Panc1 (cell line): ENCODE measurements around the gene OR52K2. TPM values are rescaled to one million over a fixed set of nuclear protein-coding genes. Genes with fewer than 3 reads are reported as not detected.
"Not testable (repeated sequence)": the region's sequence is repeated elsewhere in the genome, so short reads cannot be mapped to it uniquely, and the experiment has no call there.

Experiments used
- ATAC-seq: fragments of 200-7000 bp; cut with Tn5 transposase; 2 replicates; pipeline ENCODE4 v1.9.1; 2020; ENCODE audit warnings: mild to moderate bottlenecking, moderate library complexity
- Bru-seq: library from RNA; stranded (reverse); fragments of 400-500 nt; gene quantifications from one replicate; lab custom pipeline; 2021; lab: Mats Ljungman, UMichigan
- BruChase-seq, 2 experiments: library from RNA; stranded (reverse); fragments of 400-500 nt; gene quantifications; one replicate each; lab custom pipeline; 2021; lab: Mats Ljungman, UMichigan
- BruUV-seq: library from RNA; stranded (reverse); fragments of 400-500 nt; replicated peaks from 2 replicates; lab custom pipeline; 2021; lab: Mats Ljungman, UMichigan
- CTCF ChIA-PET: fragments of 300-600 bp; sonication (Branson Sonifier 250); formaldehyde crosslinking; loops from one replicate; lab custom pipeline; 2022; ENCODE audit warnings: antibody characterized with exemption; lab: Charles Lee
- POLR2A ChIA-PET: fragments of 300-600 bp; sonication (Branson Sonifier 250); formaldehyde crosslinking; loops from one replicate; lab custom pipeline; 2022; ENCODE audit warnings: antibody characterized with exemption; lab: Charles Lee
- DNase-seq: peaks from one replicate; pipeline ENCODE4 v3.0.0-alpha.2; 2010; ENCODE audit warnings: low read depth, low spot score
- H3K27ac ChIP-seq: 2 replicates; pipeline ENCODE4 v1.5.1; 2011; ENCODE audit warnings: mild to moderate bottlenecking, low read length, inconsistent platforms
- H3K27me3 ChIP-seq: fragments of 200-500 bp; sonication (Bioruptor generic); 2 replicates; pipeline ENCODE4 v1.6.0; 2014; ENCODE audit warnings: low read length, inconsistent platforms; ENCODE audit not compliant: control insufficient read depth, insufficient read depth
- H3K36me3 ChIP-seq: fragments of 200-500 bp; sonication (Bioruptor generic); 2 replicates; pipeline ENCODE4 v1.5.1; 2014; ENCODE audit warnings: inconsistent platforms, mild to moderate bottlenecking, low read length, moderate library complexity; ENCODE audit not compliant: control insufficient read depth, insufficient read depth
- H3K4me1 ChIP-seq: 2 replicates; pipeline ENCODE4 v1.5.1; 2011; ENCODE audit warnings: inconsistent platforms, mild to moderate bottlenecking, low read length, moderate library complexity; ENCODE audit not compliant: control insufficient read depth, insufficient read depth
- H3K4me3 ChIP-seq, 2 experiments: 2 replicates each; pipeline ENCODE4 v1.5.1; 2011 to 2012; ENCODE audit warnings: low read depth in 2 of 2, low read length in 2 of 2, mild to moderate bottlenecking in 2 of 2, inconsistent platforms in 1 of 2, moderate library complexity in 1 of 2
- H3K9me3 ChIP-seq: fragments of 200-500 bp; sonication (Bioruptor generic); 2 replicates; pipeline ENCODE4 v1.5.1; 2014; ENCODE audit warnings: low read depth, mild to moderate bottlenecking, inconsistent platforms, low read length, moderate library complexity; ENCODE audit not compliant: control insufficient read depth, insufficient read depth
- POLR2AphosphoS5 ChIP-seq: IDR thresholded peaks from 2 replicates; pipeline ENCODE4 v1.6.1; 2012; ENCODE audit warnings: mild to moderate bottlenecking, low read depth, low read length, moderate library complexity
- SIN3A ChIP-seq: IDR thresholded peaks from 2 replicates; pipeline ENCODE4 v1.6.1; 2012; ENCODE audit warnings: low read depth, mild to moderate bottlenecking, low read length, moderate library complexity, borderline replicate concordance; ENCODE audit not compliant: insufficient read depth
- TCF7L2 ChIP-seq: IDR thresholded peaks from 2 replicates; pipeline ENCODE4 v1.6.1; 2011; ENCODE audit warnings: mild to moderate bottlenecking, low read depth, low read length, inconsistent platforms
- in situ Hi-C: cut with HindIII; loops from 2 replicates; pipeline ENCODE4 v1.10.0; 2016; ENCODE audit warnings: low sequenced_read_pairs, low pct_unique_long_range_greater_than_20kb
- intact Hi-C: fragments of 100-400 bp; cut with micrococcal nuclease; formaldehyde crosslinking; loops from one replicate; pipeline ENCODE4 v1.10.0; 2022; ENCODE audit not compliant: unreplicated experiment
- long read RNA-seq: library from polyadenylated mRNA; unstranded; transcript quantifications from one replicate; pipeline ENCODE4 v2.0.0, GENCODE V29; 2021; ENCODE audit not compliant: unreplicated experiment
- polyA plus RNA-seq: library from polyadenylated mRNA; unstranded; fragments of >200 nt; gene quantifications from one replicate; pipeline ENCODE4 v1.2.1, GENCODE V29; 2012; ENCODE audit warnings: missing spikeins; ENCODE audit not compliant: insufficient read length
- total RNA-seq: library from RNA; stranded (reverse); gene quantifications from one replicate; pipeline ENCODE4 v1.2.1, GENCODE V29; 2021; ENCODE audit not compliant: unreplicated experiment
- TF ChIP-seq, protein P1 (sequence below), 2 experiments: IDR thresholded peaks; 2 replicates each; pipeline ENCODE4 v1.6.1; 2011 to 2012; ENCODE audit warnings: low read depth in 2 of 2, control low read depth in 1 of 2, low read length in 1 of 2, mild to moderate bottlenecking in 1 of 2, moderate library complexity in 1 of 2; ENCODE audit not compliant: insufficient read depth in 1 of 2
- TF ChIP-seq, protein P2 (sequence below): fragments of 450-650 bp; IDR thresholded peaks from 2 replicates; pipeline ENCODE4 v1.5.1; 2017; ENCODE audit warnings: mild to moderate bottlenecking

Gene OR52K2
- total RNA-seq = not detected
- polyA plus RNA-seq = not detected
- not detected for Bru-seq, nascent RNA
- BruChase-seq, experiment 1, labeled RNA remaining after a 2-hour chase = not detected
- not detected for BruChase-seq, experiment 2, labeled RNA remaining after a 6-hour chase
- long read RNA-seq = 0 reads

DNA sequence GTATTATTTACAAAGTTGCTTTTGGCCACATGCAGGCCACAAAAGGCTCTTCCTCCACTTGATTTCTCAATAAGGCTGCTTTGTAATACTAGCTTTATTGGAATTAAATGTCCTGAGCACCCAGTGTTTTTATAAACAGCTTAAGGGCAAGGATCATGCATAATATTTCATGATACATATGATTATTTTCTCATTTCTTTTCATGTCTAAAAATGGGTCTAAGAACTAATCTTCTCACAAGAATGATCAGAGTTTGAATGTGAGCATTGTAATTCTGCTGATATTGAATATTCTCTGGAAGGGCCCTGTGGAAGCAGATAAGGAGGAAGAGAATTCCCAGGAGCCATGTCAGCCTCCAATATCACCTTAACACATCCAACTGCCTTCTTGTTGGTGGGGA is at the start of gene OR52K2:
TSS of gene OR52K2 (plus strand) at position 301 of the 400 bp plus-strand sequence. CDS start at position 346, 45 bp downstream.
- CTCF ChIA-PET = no interaction called here
- in situ Hi-C loops (no loop called here), intact Hi-C loops (no loop called here)
- no peak for DNase-seq
- Histone ChIP-seq H3K9me3 (no peaks in the 10 kb centered on the region), H3K4me3 (no peak within 1 kb of the TSS), H3K27ac (no peak within 1 kb of the TSS), H3K4me1 (no peaks in the 10 kb centered on the region), H3K36me3 (no peaks in the 10 kb centered on the region), H3K27me3 (no peaks in the 10 kb centered on the region)
- POLR2A ChIA-PET = no interaction called here
- BruUV-seq = no TSS peak
- no peak for ATAC-seq
- TF ChIP-seq, protein P1, sequence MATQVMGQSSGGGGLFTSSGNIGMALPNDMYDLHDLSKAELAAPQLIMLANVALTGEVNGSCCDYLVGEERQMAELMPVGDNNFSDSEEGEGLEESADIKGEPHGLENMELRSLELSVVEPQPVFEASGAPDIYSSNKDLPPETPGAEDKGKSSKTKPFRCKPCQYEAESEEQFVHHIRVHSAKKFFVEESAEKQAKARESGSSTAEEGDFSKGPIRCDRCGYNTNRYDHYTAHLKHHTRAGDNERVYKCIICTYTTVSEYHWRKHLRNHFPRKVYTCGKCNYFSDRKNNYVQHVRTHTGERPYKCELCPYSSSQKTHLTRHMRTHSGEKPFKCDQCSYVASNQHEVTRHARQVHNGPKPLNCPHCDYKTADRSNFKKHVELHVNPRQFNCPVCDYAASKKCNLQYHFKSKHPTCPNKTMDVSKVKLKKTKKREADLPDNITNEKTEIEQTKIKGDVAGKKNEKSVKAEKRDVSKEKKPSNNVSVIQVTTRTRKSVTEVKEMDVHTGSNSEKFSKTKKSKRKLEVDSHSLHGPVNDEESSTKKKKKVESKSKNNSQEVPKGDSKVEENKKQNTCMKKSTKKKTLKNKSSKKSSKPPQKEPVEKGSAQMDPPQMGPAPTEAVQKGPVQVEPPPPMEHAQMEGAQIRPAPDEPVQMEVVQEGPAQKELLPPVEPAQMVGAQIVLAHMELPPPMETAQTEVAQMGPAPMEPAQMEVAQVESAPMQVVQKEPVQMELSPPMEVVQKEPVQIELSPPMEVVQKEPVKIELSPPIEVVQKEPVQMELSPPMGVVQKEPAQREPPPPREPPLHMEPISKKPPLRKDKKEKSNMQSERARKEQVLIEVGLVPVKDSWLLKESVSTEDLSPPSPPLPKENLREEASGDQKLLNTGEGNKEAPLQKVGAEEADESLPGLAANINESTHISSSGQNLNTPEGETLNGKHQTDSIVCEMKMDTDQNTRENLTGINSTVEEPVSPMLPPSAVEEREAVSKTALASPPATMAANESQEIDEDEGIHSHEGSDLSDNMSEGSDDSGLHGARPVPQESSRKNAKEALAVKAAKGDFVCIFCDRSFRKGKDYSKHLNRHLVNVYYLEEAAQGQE (IDR thresholded peaks at IDR 0.05; ENCODE audit: insufficient read depth in 1 of 2, low read depth in 2 of 2, low read length in 1 of 2) = no peak

DNA sequence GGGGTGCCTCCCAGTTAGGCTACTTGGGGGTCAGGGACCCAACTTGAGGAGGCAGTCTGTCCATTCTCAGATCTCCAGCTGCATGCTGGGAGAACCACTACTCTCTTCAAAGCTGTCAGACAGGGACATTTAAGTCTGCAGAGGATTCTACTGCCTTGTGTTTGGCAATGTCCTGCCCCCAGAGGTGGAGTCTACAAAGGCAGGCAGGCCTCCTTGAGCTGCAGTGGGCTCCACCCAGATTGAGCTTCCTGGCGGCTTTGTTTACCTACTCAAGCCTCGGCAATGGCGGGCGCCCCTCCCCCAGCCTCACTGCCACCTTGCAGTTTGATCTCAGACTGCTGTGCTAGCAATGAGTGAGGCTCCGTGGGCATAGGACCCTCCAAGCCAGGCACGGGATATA is 42.9 kb upstream of the OR52K2 start:
- H3K27me3 ChIP-seq, CTCF ChIA-PET, H3K4me3 ChIP-seq, H3K36me3 ChIP-seq, H3K9me3 ChIP-seq, BruUV-seq, POLR2A ChIA-PET, ATAC-seq, DNase-seq, in situ Hi-C loops, intact Hi-C loops, H3K4me1 ChIP-seq, H3K27ac ChIP-seq: not testable (repeated sequence)

DNA sequence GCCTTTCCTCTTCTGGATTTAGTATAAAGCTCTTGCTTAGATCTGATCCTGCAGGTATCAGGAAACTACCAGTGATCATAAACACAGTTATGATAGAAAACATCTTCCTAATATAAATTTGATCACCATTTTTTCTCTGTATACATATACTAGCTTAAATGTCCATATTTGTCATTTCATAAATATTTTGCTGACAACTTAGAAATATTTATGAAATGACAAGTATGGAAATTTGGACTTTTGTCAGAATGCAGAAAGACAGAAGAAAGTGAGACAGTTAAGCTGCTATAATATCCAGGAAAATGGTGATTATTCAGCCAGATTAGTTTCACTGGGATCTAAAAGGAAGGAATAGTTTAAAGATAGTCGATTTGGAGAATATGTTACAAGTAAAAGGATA is 32.8 kb upstream of the OR52K2 start:
- Histone ChIP-seq H3K9me3 (no peaks in the 10 kb centered on the region), H3K4me3 (no peak overlapping the region), H3K27me3 (peaks cover 11% of the 10 kb centered on the region), H3K4me1 (no peaks in the 10 kb centered on the region), H3K36me3 (no peaks in the 10 kb centered on the region), H3K27ac (no peak overlapping the region)
- TF ChIP-seq SIN3A = no peak
- TF ChIP-seq, protein P1 (IDR thresholded peaks at IDR 0.05; ENCODE audit: insufficient read depth in 1 of 2, low read depth in 2 of 2, low read length in 1 of 2) = no peak
- TF ChIP-seq, protein P2, sequence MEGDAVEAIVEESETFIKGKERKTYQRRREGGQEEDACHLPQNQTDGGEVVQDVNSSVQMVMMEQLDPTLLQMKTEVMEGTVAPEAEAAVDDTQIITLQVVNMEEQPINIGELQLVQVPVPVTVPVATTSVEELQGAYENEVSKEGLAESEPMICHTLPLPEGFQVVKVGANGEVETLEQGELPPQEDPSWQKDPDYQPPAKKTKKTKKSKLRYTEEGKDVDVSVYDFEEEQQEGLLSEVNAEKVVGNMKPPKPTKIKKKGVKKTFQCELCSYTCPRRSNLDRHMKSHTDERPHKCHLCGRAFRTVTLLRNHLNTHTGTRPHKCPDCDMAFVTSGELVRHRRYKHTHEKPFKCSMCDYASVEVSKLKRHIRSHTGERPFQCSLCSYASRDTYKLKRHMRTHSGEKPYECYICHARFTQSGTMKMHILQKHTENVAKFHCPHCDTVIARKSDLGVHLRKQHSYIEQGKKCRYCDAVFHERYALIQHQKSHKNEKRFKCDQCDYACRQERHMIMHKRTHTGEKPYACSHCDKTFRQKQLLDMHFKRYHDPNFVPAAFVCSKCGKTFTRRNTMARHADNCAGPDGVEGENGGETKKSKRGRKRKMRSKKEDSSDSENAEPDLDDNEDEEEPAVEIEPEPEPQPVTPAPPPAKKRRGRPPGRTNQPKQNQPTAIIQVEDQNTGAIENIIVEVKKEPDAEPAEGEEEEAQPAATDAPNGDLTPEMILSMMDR = no peak
- TF ChIP-seq POLR2AphosphoS5 = no peak
- TF ChIP-seq TCF7L2 = no peak
- ChIA-PET CTCF (no interaction called here), POLR2A (no interaction called here)
- ATAC-seq = no peak
- intact Hi-C loops = no loop called here
- in situ Hi-C loops = no loop called here
- no TSS peak for BruUV-seq
- no peak for DNase-seq
